ENCODE data around the gene AREG.

Gene AREG

DNA sequence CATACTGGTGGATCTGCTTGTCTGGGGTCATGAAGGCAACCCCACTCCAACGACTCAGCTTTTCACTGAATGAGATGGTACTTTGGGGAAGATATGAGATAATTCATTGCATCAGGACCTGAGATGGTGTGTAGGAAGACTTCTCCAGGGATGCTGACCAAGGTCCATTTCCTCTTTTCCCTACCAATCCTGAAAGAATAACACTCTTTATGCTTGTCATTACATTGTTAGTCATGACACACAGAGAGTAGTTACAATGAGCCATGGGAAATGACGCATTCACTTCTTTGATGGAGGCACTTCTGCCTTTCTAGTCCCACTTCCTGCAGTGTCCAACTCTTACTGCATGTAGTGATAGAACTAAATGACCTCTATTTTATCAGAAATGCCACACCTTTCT, 58.6 kb downstream of the AREG start:
- Histone ChIP-seq H3K4me1 (no peaks in the 10 kb centered on the region), H3K9me3 (no peaks in the 10 kb centered on the region), H3K4me3 (ENCODE audit: low read depth, low read length) (no peak overlapping the region), H3K27me3 (no peaks in the 10 kb centered on the region), H3K36me3 (no peaks in the 10 kb centered on the region)
- TF ChIP-seq, protein P1, sequence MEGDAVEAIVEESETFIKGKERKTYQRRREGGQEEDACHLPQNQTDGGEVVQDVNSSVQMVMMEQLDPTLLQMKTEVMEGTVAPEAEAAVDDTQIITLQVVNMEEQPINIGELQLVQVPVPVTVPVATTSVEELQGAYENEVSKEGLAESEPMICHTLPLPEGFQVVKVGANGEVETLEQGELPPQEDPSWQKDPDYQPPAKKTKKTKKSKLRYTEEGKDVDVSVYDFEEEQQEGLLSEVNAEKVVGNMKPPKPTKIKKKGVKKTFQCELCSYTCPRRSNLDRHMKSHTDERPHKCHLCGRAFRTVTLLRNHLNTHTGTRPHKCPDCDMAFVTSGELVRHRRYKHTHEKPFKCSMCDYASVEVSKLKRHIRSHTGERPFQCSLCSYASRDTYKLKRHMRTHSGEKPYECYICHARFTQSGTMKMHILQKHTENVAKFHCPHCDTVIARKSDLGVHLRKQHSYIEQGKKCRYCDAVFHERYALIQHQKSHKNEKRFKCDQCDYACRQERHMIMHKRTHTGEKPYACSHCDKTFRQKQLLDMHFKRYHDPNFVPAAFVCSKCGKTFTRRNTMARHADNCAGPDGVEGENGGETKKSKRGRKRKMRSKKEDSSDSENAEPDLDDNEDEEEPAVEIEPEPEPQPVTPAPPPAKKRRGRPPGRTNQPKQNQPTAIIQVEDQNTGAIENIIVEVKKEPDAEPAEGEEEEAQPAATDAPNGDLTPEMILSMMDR (IDR thresholded peaks at IDR 0.05; ENCODE audit: low read depth, low read length) = no peak
- no peak for DNase-seq

DNA sequence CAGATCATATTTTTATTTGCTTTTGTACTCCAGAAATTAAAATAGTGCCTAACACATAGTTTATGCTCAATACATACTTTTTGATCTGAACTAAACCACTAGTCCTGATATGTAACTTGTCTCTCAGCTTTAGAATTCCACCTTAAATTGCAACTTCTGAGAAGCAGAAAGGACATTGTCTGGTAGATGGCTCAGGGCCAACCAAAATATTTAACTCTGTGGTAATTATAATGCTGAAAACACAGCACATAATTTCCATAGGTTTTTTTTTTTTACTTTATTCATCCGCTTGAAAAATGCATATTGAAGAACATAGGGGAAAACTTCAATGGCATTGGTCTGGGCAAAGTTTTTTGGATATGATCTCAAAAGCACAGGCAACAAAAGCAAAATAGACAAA, 59.3 kb downstream of the AREG start:
- no peaks in the 10 kb centered on the region for H3K9me3 ChIP-seq
- H3K4me1 ChIP-seq = no peaks in the 10 kb centered on the region
- no peak for DNase-seq
- no peaks in the 10 kb centered on the region for H3K36me3 ChIP-seq
- TF ChIP-seq, protein P1 (IDR thresholded peaks at IDR 0.05; ENCODE audit: low read depth, low read length) = no peak
- no peaks in the 10 kb centered on the region for H3K27me3 ChIP-seq
- no peak overlapping the region for H3K4me3 ChIP-seq (ENCODE audit: low read depth, low read length)

Data from BE2C (cell line).